HG03045 (cell line): ENCODE measurements around the gene ACO2.
A peak's percentile ranks its signal among the peaks of the same experiment; 100 is the strongest.
"Not testable (repeated sequence)": the region's sequence is repeated elsewhere in the genome, so short reads cannot be mapped to it uniquely, and the experiment has no call there.

Source experiments
- ATAC-seq: cut with Tn5 transposase; IDR thresholded peaks from one replicate; pipeline ENCODE4 v1.9.1; 2021; ENCODE audit warnings: mild to moderate bottlenecking, moderate library complexity; ENCODE audit not compliant: unreplicated experiment

The ACO2 gene

DNA sequence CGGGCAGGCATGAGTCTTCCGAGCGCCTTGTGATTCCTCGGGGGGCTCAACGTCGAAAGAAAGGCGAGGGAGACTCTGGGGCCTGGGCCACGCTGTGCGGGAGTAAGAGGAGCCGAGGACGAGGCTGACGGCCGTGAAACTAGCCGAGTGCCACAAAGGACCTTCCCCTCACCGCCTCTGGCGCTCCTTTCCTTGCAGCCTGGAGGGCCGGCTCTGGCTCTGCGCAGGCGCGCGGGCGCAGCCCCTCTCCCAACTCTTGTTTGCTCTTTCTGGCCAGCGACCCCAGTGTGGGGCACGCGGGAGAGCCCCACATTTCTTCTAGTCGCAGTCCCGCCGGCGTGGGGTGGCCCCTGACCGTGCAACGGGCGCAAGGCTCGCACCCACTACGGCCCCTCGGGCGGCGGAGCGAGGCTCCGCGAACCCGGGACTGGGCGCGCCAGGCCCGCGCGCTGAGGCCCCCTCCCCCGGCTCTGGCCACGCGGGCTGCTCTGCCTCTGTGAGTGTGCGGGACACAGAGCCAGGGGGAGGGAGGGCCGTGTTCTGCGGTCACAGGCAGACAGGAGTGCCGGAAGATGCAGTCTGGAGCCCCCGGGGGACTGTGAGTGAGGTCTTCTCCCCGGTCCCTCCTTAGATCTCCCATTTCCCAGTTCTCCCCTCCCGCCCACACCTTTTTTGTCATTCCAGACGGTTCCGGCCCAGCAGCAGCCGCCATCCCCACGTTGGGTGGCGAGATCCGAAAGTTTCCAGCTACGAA lies 21.3 kb upstream of the ACO2 start:
- ATAC-seq, result no peak

DNA sequence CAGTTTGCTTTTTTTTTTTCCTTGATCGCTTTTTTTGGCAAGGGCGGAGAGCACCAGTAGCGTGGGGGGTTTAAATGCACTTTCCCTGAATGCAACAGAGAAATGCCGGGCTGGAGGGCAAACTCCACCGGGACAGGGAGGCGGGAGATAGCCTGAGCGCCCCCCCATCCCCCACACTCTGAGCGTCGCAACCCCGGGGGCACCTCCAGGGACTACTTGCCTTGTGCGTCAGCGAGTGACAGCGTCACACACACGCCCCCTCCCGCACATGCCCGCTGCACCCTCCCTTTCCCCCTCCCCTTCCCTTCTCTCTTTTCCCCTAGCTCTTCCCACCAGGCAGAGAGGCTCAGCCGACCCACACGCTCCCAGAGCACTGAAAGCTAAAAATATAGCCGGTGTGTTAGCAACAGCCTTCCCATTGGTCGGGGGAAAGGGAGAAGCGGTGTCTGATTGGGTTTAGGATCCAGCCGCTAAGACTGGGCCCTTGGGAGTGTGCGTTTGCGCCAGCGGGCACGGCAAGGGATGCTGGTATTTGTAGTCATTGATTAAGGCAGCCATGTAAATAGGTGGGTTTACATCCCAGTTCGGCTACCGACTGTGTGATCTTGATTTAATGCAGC lies 20.6 kb upstream of the ACO2 start:
- peak; percentile 45 for ATAC-seq

DNA sequence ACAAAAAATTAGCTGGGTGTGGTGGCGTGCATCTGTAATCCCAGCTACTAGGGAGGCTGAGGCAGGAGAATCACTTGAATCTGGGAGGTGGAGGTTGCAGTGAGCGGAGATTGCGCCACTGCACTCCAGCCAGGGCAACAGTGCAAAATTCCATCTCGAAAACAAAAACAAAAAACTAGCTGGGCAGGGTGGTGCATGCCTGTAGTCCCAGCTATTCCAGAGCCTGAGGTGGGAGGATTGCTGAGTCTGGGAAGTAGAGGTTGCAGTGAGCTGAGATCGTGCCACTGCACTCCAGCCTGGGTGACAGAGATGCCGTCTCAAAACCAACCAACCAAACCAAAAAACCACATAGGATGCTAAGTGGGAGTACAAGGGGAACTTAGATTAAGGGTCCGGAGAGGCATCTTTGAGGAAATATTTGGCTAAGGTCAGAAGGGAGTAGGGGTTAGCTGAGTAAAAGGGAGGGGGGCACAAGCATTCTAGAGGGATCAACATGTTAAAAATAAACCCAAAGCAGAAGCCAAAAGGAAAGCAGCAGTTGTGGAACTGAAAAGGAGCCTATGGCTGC lies 10.7 kb upstream of the ACO2 start:
- no peak for ATAC-seq

DNA sequence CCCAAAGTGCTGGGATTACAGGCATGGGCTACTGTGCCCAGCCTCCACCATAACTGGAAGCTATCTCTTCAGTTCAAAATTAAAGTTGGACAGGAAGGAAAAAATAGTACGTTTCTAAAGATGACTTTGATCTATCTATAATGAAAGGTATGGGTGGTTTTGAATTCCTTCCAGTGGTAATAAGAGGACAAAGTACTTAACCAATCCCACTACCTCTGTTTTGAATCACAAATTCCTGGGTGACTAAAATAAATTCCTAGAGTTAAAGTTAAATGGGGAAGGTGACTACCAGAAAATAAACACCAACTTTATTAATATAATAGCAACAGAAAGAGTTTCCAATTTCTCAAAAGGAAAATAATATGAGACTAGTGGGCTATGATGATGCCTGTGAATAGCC lies 9.5 kb upstream of the ACO2 start:
- ATAC-seq, result no peak

DNA sequence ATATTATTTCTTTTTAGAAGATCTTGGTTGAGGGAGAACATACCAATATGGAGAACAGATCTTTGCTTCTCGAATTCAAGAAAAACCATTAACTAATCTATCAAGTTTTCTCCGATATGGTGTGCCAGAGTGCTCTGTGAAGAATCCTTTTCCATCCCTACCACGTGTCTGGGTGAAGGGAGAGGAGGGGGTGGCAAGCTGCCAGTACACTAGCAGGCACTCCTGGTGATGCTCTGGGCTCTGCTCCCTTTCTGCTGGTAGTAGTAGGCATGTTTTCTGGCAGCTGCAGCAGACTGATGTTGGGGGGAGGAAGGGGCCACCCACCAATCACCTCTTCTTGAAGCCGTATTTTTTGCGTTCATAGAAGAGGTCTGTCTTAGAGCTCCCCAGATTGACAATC lies 8.8 kb upstream of the ACO2 start:
- not testable (repeated sequence) for ATAC-seq

DNA sequence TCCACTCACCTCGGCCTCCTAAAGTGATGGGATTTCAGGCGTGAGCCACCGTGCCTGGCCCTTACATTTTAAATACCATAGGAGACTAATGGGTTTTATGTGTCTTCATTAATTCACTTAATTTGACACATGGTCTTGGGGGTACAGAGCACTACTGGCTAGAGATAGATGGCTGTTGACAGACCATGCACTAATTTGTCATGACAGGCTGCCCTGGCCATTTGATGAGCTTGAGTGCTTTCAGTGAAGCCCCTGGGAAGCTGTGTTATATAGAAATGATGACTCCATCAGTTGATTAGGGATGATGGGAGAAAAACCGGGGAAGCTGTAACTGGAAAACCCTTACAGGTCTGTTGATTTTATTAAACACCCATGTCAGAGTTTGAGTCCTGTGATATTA lies 7.0 kb upstream of the ACO2 start:
- no peak for ATAC-seq

DNA sequence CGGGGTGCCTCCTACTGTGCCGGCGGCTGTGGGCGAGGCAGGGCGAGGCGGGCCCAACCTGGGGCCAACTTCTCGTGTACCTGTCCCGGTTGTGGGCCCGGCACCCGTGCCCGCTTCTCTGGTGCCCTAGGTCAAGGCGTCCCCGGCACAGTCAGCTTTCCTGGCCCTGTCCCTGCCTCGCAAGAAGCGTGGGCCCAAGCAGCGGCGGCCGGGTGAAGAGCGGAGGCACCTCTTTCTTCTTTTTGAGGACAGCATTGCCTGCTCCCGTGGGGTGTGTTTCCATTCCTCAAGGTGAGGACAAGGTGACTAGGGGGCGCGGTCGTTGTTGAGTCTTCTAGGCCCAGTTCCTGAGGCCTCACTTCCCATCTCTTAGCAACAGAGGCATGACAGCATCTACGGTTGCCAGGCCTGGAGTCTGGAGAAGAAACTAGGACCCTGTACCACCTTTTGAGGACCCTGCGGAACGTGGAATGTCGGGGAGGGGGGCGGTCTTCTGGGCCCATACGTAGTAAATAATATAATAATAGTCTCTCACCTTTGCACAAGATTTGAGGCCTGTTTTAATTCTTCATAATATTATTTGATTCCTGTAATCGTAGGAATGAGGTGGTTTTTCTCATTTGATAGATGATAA lies 418 bp downstream of the ACO2 start:
- no peak for ATAC-seq

DNA sequence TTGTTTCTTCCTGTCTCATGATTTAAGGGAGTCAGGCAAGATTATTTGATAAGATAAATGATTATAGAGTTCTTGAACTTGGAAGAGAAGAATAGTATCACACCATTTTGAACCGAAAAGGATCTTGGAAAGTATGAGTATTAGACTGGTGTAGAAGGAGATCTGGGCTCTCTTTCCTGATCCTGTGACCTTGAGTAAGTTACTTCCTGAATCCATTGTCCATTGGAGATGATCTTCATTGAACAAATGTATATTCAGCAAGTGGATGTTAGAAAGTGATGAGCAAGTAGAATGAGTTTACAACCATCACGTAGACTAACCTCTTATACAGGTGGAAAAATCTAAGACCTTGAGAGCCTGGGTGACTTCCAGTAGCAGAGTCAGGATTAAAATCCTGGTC lies 2.0 kb downstream of the ACO2 start:
- no peak for ATAC-seq

DNA sequence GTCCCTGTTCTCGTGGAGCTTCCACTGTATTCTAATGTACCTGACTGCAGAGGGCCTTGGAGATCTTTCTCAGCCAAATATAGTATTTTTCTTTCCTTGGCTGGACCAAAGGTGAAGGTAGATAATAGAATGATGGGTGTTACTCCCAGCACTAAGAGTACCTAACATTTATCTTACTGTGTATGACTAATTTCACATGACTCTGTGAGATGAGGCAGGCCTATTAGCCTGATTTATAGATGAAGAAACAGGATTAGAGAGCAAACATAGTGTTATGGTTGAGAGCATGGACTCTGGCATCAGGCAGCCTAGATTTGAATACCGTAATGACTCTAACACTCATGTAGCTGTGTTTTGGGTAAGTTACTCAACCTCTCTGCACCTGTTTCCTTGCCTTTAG lies 2.7 kb downstream of the ACO2 start:
- no peak for ATAC-seq

DNA sequence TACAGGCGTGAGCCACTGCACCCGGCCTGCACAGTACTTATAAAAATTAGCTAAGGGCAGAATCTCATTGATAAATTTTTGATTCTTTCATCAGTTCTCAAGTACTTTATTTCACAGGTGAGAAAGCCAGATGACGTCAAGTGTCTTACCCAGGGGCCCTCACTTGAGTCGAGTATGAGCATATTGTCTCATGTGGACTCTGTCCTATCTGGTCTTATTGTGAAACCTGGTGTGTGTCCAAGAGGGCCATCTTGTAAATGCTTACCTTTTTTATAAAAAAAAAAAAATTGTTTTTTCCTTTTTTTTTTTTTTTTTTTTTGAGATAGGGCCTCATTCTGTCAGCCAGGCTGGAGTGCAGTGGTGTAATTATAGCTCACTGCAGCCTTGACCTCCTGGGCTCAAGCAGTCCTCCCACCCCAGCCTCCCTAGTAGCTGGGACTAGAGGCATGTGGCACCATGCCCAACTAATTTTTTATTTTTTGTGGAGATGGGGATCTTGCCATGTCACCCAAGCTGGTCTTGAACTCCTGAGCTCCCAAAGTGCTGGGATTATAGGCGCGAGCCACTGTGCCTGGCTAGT lies 6.0 kb downstream of the ACO2 start:
- ATAC-seq, result no peak

DNA sequence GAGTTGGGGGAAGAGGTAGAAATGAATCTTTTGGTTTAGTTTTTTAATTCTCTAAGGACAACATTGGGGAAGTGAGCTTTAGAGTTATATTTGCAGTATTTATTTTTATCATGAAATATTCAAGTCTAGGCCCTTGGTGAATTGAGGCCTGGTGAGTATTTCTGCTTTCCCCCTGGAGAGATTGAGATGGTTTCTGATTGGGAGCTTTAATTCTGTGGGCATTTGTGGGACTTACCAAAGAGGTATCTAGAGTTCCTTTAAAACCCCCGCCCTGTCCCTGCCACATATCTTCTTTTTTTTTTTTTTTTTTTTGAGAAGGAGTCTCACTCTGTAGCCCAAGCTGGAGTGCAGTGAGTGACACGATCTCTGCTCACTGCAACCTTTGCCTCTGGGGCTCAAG lies 9.6 kb downstream of the ACO2 start:
- ATAC-seq, result no peak

DNA sequence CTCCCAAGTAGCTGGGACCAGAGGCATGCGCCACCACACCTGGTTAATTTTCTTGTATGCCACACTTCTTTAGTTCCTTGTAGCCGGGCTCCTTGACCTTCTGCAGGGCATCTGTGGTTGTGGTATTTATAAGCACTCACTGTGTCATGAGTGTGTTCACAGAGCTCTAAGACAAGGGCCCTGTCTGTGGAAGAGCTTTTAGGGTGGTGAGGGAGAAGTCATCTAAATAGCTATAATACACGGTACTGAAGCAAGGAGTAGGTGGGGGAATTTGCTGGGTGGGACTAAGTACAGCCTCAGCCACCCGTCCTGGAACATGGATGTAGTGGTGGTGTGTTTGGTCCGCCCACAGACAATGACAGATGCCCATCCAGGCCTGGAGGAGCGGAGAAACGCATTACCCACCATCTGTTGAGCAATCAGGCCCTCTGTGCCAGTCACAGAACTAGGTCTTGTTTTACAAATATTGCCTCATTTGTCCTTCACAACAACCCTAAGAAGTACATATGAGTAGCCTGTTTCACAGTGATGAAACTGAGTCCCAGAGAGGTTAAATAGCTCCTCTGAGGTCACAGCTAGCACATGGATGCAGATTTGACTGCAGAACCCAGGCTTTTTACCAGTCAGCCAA lies 10.1 kb downstream of the ACO2 start:
- no peak for ATAC-seq

DNA sequence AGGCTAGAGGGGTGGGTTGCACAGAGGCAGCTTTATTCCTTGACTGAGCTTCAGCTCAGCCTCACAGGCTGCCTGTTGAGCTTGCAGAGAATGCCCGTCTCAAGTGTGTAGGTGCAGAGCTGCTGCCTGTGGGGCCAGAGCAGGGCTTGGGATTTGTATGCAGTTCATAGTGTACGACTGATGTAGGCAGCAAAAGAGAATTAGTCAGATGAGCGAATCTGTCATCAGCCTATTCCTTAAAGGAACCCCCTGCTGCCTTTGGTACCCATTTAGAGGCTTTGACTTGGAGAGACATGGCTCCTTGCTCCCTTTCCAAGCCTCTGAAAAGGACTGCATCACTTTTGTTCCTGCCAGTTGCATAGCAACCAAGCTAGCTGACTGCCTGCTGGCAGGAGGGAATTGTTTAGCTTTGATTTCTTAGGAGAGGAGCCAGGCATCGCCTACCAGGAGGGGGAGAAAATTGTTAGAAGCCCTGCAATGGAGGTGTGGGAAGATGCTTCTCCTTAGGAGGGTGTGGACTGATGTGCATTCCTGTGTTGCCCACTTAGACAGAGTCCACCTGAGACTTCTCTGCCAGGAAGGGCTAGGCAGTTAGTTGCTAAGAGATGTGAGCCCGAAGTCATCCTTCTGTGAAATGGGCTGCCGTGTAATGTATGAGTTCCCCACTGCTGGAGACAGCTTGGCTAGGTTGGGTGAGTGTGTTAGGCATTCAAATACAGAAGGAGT lies 10.9 kb downstream of the ACO2 start:
- ATAC-seq, result no peak

DNA sequence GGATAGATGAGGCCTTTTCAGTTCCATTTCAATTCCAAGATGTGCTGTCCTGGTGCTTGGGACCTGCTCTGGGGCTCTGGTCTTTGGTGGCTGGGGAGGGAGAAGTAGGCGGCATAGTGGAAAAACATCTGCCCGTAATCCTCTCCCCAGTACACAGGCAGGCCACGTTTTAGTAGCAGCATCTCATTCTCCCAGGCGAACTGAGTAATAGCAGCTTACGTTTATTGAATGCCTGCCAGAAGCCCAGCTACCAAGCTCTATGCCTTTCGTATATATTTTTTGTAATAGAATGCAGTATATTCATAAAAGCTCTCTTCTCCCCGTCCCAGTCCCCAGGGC lies 11.4 kb downstream of the ACO2 start:
- no peak for ATAC-seq

DNA sequence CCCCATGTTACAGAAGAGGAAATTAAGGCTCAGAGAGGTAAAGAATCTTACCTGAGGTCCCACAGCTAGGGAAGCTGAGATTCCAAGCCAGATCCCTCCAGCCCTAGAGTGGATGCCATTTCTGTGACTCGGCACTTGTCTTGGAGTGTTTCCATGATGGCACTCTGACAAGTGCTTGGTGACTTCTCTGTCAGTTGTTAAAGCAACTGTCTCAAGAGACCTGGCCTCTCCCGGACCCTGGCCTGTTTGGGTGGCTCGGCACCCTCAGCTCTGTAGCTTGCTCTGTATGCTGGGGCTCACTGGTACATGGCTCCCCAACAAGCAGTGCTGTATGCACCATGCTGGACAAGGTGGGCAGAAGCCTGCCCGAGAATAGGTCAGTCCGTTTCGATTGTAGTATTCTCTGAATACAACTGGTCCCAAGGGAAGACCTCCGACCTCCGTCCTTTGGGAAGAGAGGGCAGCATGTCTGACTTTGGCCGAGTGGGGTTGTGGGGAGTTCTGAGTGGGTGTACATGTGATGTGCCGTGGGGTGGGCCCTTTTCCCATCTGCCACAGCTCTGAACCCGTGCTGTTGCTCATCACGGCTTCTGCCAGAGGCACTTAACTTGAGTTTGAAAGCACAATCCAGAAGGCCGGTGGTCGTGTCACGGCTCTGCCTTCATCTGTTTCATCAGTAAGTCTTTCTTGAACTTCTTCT lies 12.4 kb downstream of the ACO2 start:
- no peak for ATAC-seq

DNA sequence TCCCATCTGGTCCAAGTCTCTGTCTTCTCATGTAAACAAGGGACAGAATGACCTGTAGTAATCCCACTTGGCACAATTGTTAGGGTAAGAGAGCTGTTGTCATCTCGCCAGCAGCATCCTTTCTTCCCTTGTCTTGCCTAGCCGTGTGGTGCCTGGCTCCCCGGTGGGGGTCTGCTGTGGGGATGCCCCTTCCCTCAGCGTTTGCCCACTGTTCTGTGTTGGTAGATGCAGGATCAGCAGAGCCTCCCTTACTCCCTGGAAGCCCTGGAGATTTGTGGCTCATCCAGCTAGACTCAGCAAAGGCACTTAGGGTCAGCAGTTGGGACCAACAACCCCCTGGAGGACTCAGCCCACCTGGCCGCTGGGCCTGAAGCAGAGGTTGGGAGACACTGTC lies 13.0 kb downstream of the ACO2 start:
- no peak for ATAC-seq

DNA sequence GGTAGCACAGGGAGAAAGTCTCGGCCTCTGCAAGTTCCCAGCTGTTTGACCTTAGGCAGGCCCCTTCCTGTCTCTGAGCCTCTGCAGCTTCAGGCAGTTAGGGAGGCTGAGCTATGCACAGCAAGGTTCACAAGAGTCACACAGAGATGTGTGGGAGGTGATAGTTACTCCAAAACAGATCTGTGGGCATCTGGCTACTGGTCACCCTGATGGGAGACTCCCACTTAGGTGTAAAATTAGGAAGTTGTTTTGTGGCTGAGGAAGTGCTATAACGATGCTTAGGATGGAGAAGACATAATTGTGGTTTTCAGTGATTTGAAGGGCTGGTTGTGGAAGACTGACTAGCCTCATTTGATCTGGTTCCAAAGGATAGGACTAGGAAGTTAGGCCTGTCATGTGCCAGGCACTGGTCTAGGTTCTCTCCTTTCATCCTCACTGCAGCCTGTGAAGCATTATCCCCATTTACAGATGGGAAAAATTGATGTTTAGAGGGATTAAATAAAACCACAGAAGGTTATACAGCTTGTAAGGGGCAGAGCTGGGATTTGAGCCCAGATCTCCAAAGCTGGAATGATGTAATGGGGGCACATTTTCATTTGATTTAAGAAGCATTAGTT lies 13.5 kb downstream of the ACO2 start:
- ATAC-seq, result no peak

DNA sequence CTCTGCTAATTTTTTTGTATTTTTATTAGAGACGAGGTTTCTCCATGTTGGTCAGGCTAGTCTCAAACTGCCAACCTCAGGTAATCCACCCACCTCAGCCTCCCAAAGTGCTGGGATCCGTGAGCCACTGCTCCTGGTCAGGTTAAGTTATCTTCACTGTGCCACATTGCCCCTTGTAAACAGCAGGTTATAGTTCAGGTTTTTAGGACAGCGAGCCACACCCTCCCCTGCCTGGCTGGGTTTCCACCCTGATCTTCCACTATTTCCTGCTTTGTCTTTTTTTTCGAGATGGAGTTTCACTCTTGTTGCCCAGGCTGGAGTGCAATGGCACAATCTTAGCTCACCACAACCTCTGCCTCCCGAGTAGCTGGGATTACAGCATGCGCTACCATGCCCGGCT lies 16.1 kb downstream of the ACO2 start:
- ATAC-seq, result no peak

DNA sequence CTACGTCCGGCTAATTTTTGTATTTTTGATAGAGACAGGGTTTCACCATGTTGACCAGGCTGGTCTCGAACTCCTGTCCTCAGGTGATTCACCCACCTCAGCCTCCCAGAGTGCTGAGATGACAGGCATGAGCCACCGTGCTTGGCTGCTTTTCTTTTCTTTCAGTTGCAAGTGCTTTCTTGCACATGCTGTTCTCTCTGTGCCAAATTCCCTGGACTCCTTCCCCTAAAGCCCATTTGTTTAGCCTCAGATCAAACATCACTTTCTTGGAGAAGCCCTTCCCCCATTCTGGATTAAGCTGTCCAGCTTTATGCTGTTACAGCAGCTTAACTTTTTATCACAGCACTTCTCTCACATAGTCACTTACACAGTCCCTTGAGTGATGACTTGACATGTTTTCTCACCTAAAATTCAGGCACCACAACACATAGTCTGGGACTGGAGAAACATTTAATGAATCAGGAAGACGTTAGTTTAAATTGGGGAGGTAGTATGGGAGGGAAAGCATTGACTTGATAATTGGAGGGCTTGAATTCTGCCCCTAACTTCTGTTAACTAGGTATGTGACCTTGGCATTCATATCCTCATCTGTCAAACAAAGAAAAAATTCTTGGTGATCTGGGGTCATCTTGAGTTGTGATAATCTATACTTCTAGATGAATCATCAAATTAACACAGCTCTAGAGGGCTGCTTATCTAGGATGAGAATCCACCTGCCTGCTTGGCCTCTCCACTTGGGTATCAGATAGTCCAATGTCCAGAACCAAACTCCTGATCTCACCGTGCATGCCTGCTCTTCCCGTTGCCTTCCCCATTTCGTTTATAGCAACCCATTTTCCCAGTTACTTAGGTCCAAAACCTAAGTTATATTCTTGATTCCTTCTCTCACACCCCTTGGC lies 18.4 kb downstream of the ACO2 start:
- no peak for ATAC-seq
